Mucosa of descending colon (tissue), 3 donors: ENCODE data around the gene NUDCD3. TPM values are rescaled to one million over a fixed set of nuclear protein-coding genes. Genes with fewer than 3 reads are reported as not detected.

ENCODE experiments used
- ATAC-seq: fragments of 200-7000 bp; cut with Tn5 transposase; one replicate; pipeline ENCODE4 v1.9.1; 2020; ENCODE audit warnings: mild to moderate bottlenecking, moderate library complexity
- DNase-seq, 3 donors: peaks; one replicate each; pipeline ENCODE4 v3.0.0-alpha.2; 2020
- H3K36me3 ChIP-seq: fragments of 200-600 bp; one replicate; pipeline ENCODE4 v1.8.0; 2021; ENCODE audit warnings: low read depth, mild to moderate bottlenecking
- H3K4me1 ChIP-seq: fragments of 200-600 bp; one replicate; pipeline ENCODE4 v1.8.0; 2021; ENCODE audit warnings: low read depth, mild to moderate bottlenecking
- H3K4me3 ChIP-seq: fragments of 200-600 bp; one replicate; pipeline ENCODE4 v1.8.0; 2021; ENCODE audit warnings: mild to moderate bottlenecking
- H3K9me3 ChIP-seq: fragments of 200-600 bp; one replicate; pipeline ENCODE4 v1.8.0; 2021; ENCODE audit warnings: mild to moderate bottlenecking
- intact Hi-C, 2 donors: fragments of 100-400 bp; cut with DNase I in 1 of 2; cut with micrococcal nuclease in 1 of 2; formaldehyde crosslinking; loops; one replicate each; pipeline versions ENCODE4 v1.11.0 to v1.11.1; 2022; cut with DNase I, micrococcal nuclease
- total RNA-seq, 3 donors: library from RNA; stranded (reverse); fragmentation: NEBNext Ultra II Directional in 2 of 3; extraction: Animal tissue kit (Norgen Biotek cat#: 25700) in 2 of 3; gene quantifications; one replicate each; pipeline versions ENCODE4 v1.2.1 to v1.2.4, GENCODE V29; 2021 to 2023
- TF ChIP-seq, protein P1 (sequence below): fragments of 200-600 bp; IDR thresholded peaks from one replicate; pipeline ENCODE4 v1.8.0; 2022; ENCODE audit warnings: antibody characterized with exemption, mild to moderate bottlenecking
- donor health status: DM: no; HTN: no; CAD: no; lungs with moderate emphysema.
- donor health status: DM: no; HTN: no; CAD: no.
- donor health status: DM: no; HTN: yes; CAD: no.

The NUDCD3 gene
- total RNA-seq, 3 donors from 2014 or later = 66.3 to 108 (median 76.0) TPM

GRCh38 chr7:44484482-44485313 lies 5.8 kb downstream of the NUDCD3 start:
- Histone ChIP-seq H3K4me3 (no peak overlapping the region), H3K36me3 (no peaks in the 10 kb centered on the region), H3K9me3 (no peaks in the 10 kb centered on the region), H3K4me1 (peaks cover 30% of the 10 kb centered on the region)
- ATAC-seq (peak; percentile 19), DNase-seq (no peak)
- intact Hi-C loops = no loop called here
- TF ChIP-seq, protein P1, sequence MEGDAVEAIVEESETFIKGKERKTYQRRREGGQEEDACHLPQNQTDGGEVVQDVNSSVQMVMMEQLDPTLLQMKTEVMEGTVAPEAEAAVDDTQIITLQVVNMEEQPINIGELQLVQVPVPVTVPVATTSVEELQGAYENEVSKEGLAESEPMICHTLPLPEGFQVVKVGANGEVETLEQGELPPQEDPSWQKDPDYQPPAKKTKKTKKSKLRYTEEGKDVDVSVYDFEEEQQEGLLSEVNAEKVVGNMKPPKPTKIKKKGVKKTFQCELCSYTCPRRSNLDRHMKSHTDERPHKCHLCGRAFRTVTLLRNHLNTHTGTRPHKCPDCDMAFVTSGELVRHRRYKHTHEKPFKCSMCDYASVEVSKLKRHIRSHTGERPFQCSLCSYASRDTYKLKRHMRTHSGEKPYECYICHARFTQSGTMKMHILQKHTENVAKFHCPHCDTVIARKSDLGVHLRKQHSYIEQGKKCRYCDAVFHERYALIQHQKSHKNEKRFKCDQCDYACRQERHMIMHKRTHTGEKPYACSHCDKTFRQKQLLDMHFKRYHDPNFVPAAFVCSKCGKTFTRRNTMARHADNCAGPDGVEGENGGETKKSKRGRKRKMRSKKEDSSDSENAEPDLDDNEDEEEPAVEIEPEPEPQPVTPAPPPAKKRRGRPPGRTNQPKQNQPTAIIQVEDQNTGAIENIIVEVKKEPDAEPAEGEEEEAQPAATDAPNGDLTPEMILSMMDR = no peak

DNA sequence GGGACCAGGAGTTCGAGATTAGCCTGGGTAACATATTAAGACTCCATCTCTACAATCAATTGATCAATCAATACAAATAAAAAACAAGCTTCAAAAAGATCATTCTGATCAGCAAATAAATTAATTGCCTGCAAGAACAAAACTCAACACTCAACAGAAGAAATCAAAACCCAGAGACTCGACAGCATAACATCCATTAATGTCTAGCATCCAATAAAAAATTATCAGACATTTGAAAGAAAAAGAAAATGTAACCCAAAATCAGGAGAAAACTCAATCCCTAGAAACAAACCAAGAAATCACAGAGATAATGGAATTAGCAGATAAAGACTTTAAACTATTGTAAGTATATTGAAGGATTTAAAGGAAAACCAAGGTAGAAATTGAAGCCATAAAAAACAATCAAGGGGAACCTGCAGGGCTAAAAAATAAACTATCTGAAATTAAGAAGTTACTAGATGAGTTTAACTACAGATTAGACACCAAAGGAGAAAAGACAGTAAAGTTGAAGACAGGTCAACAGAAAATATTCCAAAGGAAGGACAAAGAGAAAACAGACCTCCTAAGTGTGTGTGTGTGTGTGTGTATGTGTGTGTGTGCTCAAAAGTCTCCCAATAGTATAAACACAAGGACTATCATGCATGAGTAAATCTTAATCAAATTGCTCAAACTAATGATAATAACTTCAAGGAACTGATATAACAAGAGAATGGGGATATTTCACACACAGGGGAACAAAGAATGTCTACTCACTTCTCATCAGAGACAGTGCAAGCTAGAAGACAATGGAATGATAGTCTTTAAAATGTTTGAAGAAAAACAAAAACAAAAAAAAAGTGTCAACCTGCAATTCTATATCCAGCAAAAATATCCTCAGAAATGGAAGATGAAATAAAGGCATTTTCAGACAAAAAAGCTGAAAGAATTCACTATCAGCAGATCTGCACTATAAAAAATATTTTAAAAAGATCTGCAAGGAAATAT lies 7.7 kb downstream of the NUDCD3 start:
- DNase-seq (no peak), ATAC-seq (no peak)
- TF ChIP-seq, protein P1 = no peak
- intact Hi-C loops = no loop called here
- Histone ChIP-seq H3K4me3 (no peak overlapping the region), H3K36me3 (no peaks in the 10 kb centered on the region), H3K9me3 (no peaks in the 10 kb centered on the region), H3K4me1 (peaks cover 24% of the 10 kb centered on the region)

DNA sequence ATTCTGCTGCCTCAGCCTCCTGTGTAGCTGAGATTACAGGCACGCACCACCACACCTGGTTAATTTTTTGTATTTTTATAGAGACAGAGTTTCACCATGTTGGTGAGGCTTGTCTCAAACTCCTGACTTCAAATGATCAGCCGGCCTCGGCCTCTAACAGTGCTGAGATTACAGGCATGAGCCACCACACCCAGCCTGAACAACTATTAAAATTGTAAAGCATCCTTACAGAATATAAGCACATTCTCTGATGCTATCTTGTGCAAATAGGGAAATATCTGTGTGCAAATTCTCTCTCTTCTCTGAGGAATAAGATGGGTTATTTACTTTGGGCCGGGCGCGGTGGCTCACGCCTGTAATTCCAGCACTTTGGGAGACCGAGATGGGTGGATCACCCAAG lies 12.5 kb downstream of the NUDCD3 start:
- Histone ChIP-seq H3K4me3 (no peak overlapping the region), H3K36me3 (no peaks in the 10 kb centered on the region), H3K9me3 (no peaks in the 10 kb centered on the region), H3K4me1 (peaks cover 15% of the 10 kb centered on the region)
- intact Hi-C loops = no loop called here
- DNase-seq = no peak
- ATAC-seq = peak; percentile 53
- TF ChIP-seq, protein P1 = no peak

DNA sequence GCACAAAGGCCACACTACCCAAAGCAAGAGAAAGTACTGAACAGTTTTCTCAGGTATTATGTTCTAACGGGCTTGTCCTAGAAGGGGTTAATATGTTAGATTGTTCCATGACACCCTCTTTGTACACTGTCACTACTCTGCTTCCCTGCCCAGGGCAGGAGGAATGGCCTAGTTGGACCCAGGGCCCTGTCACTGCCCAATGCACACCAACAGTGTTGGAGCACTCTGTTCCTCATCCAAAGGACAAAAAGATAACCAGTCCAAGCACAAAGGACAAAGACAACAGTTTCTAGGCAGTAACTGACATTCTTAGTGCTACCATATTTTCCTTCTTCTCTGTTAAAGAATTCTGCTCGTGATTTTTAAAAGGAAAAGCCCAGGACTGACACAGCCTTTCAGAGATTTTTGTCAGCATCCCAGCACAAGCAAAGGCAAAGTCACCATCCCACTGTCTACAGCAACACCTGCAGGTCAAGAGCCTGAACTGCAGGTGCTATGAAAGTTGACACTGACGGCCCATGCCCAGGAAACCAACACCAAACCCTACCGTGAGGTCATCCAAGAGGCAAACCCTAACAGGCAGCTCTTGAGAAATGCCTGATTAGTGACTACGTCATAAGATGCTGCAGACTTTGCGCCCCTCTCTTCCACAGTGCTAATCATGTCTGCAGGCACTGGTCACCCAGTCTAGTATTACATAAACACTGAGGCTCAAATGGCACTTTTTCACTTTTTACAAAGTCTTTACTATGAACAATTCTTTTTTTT lies 13.2 kb downstream of the NUDCD3 start:
- Histone ChIP-seq H3K4me1 (peaks cover 15% of the 10 kb centered on the region), H3K9me3 (no peaks in the 10 kb centered on the region), H3K4me3 (no peak overlapping the region), H3K36me3 (no peaks in the 10 kb centered on the region)
- DNase-seq (peak in 2 of 3 donors; percentile 50 to 53), ATAC-seq (peak; percentile 96)
- TF ChIP-seq, protein P1 = peak; percentile 72
- intact Hi-C loops = no loop called here

GRCh38 chr7:44476313-44476712 lies 14.1 kb downstream of the NUDCD3 start:
- Histone ChIP-seq H3K4me3 (no peak overlapping the region), H3K9me3 (no peaks in the 10 kb centered on the region), H3K36me3 (no peaks in the 10 kb centered on the region), H3K4me1 (peaks cover 15% of the 10 kb centered on the region)
- no peak for DNase-seq
- intact Hi-C loops = no loop called here
- no peak for ATAC-seq
- TF ChIP-seq, protein P1 = no peak
